ENCODE measurements around the gene TMEFF2. TPM values are rescaled to one million over a fixed set of nuclear protein-coding genes. Genes with fewer than 3 reads are reported as not detected.

The TMEFF2 gene
- total and polyA plus RNA-seq, 10 of the 15 experiments (the other 5 are each of a cell fraction or from before 2014, with no cell fraction given): not detected

DNA sequence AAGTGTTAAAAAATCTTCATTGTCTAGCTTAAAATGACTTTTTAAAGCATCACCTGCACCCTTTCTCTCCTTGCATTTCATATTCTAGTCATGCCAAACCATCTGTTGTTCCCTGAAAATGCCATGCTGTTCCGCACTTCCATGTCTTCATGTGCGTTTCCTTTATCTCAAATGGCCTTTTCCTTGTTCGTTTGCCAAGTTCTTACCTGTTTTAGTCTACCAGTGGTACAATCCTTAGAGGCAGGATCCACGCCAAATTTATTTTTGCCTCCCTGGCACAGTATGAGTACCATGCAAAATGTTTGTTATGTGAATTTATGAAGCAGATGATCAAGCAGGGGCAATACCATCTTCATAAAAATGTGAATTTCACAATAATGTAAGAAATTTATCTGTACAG lies 37.0 kb downstream of the TMEFF2 start:
- RAD21 ChIA-PET (ENCODE audit: unreplicated experiment): interaction anchor here (1.2 to 7.1 kb wide), 2 partner anchors 290 to 345 kb away, joined by 4 to 222 read pairs; no protein-coding TSS in a partner anchor
- no peaks in the 10 kb centered on the region for H3K9me3 ChIP-seq (replicated peaks; ENCODE audit: control insufficient read depth, insufficient read depth, low read length)
- CTCF ChIA-PET: interaction anchor here (0.9 to 10.8 kb wide), 4 partner anchors 38 to 593 kb away, joined by 3 to 289 read pairs (median 4); no protein-coding TSS in a partner anchor
- H3K27me3 ChIP-seq (replicated peaks in 1 of 2; ENCODE audit: control insufficient read depth in 2 of 2, insufficient read depth in 2 of 2, low read length in 1 of 2): no peaks in the 10 kb centered on the region; a peak in 1 of 4 replicates
- WGBS (ENCODE audit: insufficient coverage, insufficient replicate concordance, low lambda C conversion rate, missing lambda C conversion rate): 27% methylated on average over 4 of the region's 4 CpGs
- intact Hi-C loops (cut with micrococcal nuclease; ENCODE audit: unreplicated experiment) (no loop called here), in situ Hi-C loops (cut with MboI) (no loop called here)
- no peak overlapping the region for H3K4me2 ChIP-seq (ENCODE audit: control insufficient read depth, insufficient read depth)
- SMC1A ChIA-PET (ENCODE audit: uncharacterized antibody, unreplicated experiment): interaction anchor here (1.0 to 5.0 kb wide), 7 partner anchors 11 to 591 kb away, joined by 3 to 45 read pairs (median 5); no protein-coding TSS in a partner anchor
- POLR2A ChIA-PET: no interaction called here
- no peak overlapping the region for H3K4me3 ChIP-seq
- TF ChIP-seq JUND (IDR thresholded peaks at IDR 0.05; ENCODE audit: low read depth, low read length) (no peak), HDAC6 (IDR thresholded peaks at IDR 0.05; ENCODE audit: unreplicated experiment) (no peak), BCL11A (IDR thresholded peaks at IDR 0.05; ENCODE audit: low read depth, low read length) (no peak), SREBF1 (IDR thresholded peaks at IDR 0.05; ENCODE audit: low read length) (no peak), RAD21 (IDR thresholded peaks at IDR 0.05; ENCODE audit: insufficient read depth, low read depth, low read length) (no peak), IKZF1 (conservative IDR thresholded peaks at IDR 0.05) (no peak), NBN (IDR thresholded peaks at IDR 0.05) (no peak)
- TF ChIP-seq, protein P1, sequence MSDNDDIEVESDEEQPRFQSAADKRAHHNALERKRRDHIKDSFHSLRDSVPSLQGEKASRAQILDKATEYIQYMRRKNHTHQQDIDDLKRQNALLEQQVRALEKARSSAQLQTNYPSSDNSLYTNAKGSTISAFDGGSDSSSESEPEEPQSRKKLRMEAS (IDR thresholded peaks at IDR 0.05; ENCODE audit: low read depth, low read length): no peak
- H4K20me1 ChIP-seq (ENCODE audit: control insufficient read depth, insufficient read depth): no peaks in the 10 kb centered on the region
- no TSS peak for BruUV-seq (replicated peaks)
- H3K9ac ChIP-seq (ENCODE audit: control insufficient read depth, insufficient read depth, low read length): no peak overlapping the region
- FAIRE-seq (no peak), DNase-seq (ENCODE audit: low read depth, low spot score) (no peak), ATAC-seq (no peak)
- H3K79me2 ChIP-seq (ENCODE audit: control insufficient read depth, insufficient read depth, low read length): no peaks in the 10 kb centered on the region
- no peaks in the 10 kb centered on the region for H3K4me1 ChIP-seq (ENCODE audit: control insufficient read depth, insufficient read depth, low read length)
- no peaks in the 10 kb centered on the region for H3K36me3 ChIP-seq (ENCODE audit: control insufficient read depth in 2 of 2, insufficient read depth in 2 of 2, low read length in 1 of 2)
- no peak overlapping the region for H2AFZ ChIP-seq (ENCODE audit: control insufficient read depth, low read depth, low read length)
- no peak overlapping the region for H3K27ac ChIP-seq (ENCODE audit: control insufficient read depth, insufficient read depth)
